Astrocyte of the spinal cord (primary cell): Measurements from ENCODE around the gene BRAT1.
"Not testable (repeated sequence)": the region's sequence is repeated elsewhere in the genome, so short reads cannot be mapped to it uniquely, and the experiment has no call there.

ENCODE experiments used
- DNase-seq: peaks from one replicate; pipeline ENCODE4 v3.0.0; 2011; ENCODE audit warnings: low read depth, low spot score
- H3K4me3 ChIP-seq: 2 replicates; pipeline ENCODE4 v1.5.1; 2011; ENCODE audit warnings: low read depth, mild to moderate bottlenecking, low read length, moderate library complexity
- in situ Hi-C: cut with HindIII; loops from 2 replicates; pipeline ENCODE4 v1.10.0; 2017; ENCODE audit warnings: low sequenced_read_pairs
- TF ChIP-seq, protein P1 (sequence below): IDR thresholded peaks from 2 replicates; pipeline ENCODE4 v1.5.1; 2012; ENCODE audit warnings: low read depth, mild to moderate bottlenecking, low read length, inconsistent platforms

Gene BRAT1

GRCh38 chr7:2531796-2532110, 23.6 kb downstream of the BRAT1 start:
- H3K4me3 ChIP-seq, in situ Hi-C loops, DNase-seq: not testable (repeated sequence)

GRCh38 chr7:2530994-2531795, 24.1 kb downstream of the BRAT1 start:
- H3K4me3 ChIP-seq, DNase-seq, in situ Hi-C loops: not testable (repeated sequence)

DNA sequence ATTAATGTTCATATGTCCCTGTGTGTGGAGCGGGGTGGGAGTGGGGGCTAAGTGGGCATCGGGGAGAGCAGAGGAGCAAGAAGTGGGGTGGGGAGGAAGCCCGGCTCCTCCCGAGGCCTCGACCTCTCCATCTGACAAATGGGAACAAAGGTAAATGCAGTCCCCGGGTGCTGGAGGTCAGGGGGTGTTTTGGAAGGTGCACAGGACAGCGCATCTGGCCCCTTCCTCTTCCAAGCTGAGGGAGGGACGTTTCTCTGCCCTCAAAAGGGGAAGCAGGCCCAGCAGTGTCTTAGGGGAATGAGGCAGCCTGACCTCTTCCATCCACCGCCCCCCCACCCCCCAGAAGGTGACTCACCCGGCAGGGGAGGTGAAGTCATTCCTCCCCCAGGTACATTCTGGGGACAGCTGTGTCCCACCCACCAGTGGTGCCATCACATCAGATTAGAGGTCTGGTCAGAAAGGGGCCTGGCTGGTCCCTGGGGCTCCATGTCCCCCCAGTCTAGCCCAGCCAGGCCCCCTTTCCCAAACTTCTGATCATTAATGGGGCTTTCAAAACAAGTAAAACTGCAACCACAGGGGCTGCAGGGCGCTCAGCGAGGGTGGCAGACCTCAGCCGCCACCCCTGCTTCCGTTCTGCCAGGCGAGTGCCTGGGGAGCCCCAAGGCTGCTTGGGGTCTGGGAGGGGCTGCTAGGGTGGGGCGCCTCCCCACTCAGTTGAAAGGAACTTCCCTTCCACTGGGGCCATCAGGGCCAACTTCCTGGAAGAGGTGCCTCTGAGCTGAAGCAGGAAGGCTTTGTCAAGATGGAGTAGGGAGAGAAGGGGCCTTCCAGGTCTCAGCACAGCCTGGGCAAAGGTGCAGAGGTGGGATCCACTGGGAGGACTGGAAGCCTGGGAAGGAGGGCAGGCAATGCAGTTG, 25.0 kb downstream of the BRAT1 start:
- TF ChIP-seq, protein P1, sequence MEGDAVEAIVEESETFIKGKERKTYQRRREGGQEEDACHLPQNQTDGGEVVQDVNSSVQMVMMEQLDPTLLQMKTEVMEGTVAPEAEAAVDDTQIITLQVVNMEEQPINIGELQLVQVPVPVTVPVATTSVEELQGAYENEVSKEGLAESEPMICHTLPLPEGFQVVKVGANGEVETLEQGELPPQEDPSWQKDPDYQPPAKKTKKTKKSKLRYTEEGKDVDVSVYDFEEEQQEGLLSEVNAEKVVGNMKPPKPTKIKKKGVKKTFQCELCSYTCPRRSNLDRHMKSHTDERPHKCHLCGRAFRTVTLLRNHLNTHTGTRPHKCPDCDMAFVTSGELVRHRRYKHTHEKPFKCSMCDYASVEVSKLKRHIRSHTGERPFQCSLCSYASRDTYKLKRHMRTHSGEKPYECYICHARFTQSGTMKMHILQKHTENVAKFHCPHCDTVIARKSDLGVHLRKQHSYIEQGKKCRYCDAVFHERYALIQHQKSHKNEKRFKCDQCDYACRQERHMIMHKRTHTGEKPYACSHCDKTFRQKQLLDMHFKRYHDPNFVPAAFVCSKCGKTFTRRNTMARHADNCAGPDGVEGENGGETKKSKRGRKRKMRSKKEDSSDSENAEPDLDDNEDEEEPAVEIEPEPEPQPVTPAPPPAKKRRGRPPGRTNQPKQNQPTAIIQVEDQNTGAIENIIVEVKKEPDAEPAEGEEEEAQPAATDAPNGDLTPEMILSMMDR, result no peak
- in situ Hi-C loops, result no loop called here
- H3K4me3 ChIP-seq, result no peak overlapping the region
- no peak for DNase-seq

- peak; percentile 60 for DNase-seq
- no peak overlapping the region for H3K4me3 ChIP-seq
Measured at GRCh38 chr7:2529161-2530070, 25.9 kb downstream of the BRAT1 start.

DNA sequence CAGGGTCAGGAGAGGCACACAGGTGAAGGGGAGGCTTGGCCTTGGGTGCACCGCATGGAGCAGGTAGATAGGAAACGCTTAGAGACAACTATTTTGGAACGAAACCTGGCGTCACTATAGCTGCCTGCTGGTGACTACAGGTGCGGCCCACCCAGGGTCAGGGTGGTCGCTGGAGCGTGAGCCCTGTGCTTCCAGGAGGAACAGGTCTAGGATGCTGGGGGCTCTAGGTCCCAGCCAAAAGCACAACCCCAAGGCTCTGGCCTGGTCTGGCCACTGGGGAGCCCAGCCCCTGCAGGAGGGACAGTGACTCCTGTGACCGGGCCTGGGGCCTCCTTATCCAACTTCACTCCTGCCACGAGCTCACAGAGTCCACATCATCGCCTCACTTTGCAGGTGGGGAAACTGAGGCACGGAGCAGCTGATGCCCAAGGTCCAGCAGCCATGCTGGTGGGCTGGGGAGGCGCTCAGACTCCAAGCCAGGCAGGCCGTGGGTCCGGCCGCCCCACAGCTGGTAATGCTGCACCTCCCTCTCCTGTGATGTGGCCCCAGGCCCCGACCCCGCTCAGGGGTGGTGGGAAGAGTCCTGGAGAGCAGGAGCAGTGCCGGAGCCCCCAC, 26.7 kb downstream of the BRAT1 start:
- in situ Hi-C loops, result no loop called here
- H3K4me3 ChIP-seq, result no peak overlapping the region
- DNase-seq, result no peak
- TF ChIP-seq, protein P1, result no peak

More at GRCh38 chr7:2529161-2530070, 25.9 kb downstream of the BRAT1 start:
- TF ChIP-seq, protein P1, result no peak
- in situ Hi-C loops, result no loop called here

GRCh38 chr7:2527505-2528467, 27.5 kb downstream of the BRAT1 start:
- H3K4me3 ChIP-seq, result no peak overlapping the region
- in situ Hi-C loops, result no loop called here
- TF ChIP-seq, protein P1, result no peak
- DNase-seq, result peak; percentile 76
